ENCODE data around the gene RAB6B. TPM values are rescaled to one million over a fixed set of nuclear protein-coding genes. Genes with fewer than 3 reads are reported as not detected.

Gene RAB6B
- total RNA-seq, 1 donor from 2014 or later, result 11.3 TPM

DNA sequence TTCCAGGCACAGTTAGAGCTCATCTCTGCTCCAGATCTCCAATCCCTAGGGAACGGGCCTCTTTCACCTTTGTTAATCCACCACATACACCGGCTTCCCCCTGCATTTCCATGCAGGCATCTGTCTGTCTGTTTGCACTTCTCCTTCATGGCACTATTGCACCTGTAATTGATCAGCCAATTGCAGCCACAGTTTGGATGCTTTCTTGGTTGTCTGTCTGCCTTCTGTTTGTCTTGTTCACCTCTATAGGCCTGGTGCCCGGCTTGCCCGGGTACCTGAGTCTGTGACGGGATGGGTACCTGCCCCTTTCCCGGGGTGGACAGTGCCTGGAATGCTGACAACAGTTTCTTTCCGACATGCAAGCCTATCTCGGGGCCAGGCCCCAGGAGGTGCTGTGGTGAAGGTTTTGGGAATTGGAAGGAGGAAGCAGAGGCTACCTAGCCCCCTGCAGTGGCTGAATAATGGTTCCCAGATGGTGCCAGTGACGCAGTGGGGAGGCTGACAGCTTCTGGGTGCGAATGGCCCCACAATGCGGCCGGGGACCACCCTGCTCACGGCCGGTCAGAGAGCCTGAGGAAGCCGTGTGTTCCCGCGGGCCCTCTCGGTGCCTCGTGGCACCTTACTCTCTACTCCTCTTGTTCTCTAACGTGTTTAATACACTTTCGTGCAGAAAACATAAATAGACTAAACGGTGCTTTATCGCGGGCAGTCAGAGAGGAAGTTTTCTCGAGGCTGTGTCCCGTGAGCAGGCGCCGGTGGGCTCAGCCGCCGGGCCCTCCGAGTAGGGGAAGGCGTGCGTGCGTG is 31.3 kb upstream of the RAB6B start:
- H3K4me3 Mint-ChIP-seq (ENCODE audit: unreplicated experiment), result peak overlapping the region; percentile 70
- TF ChIP-seq, protein P1, sequence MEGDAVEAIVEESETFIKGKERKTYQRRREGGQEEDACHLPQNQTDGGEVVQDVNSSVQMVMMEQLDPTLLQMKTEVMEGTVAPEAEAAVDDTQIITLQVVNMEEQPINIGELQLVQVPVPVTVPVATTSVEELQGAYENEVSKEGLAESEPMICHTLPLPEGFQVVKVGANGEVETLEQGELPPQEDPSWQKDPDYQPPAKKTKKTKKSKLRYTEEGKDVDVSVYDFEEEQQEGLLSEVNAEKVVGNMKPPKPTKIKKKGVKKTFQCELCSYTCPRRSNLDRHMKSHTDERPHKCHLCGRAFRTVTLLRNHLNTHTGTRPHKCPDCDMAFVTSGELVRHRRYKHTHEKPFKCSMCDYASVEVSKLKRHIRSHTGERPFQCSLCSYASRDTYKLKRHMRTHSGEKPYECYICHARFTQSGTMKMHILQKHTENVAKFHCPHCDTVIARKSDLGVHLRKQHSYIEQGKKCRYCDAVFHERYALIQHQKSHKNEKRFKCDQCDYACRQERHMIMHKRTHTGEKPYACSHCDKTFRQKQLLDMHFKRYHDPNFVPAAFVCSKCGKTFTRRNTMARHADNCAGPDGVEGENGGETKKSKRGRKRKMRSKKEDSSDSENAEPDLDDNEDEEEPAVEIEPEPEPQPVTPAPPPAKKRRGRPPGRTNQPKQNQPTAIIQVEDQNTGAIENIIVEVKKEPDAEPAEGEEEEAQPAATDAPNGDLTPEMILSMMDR (IDR thresholded peaks at IDR 0.05), result no peak
- H3K4me1 Mint-ChIP-seq (ENCODE audit: unreplicated experiment), result peaks cover 20% of the 10 kb centered on the region
- no peaks in the 10 kb centered on the region for H3K36me3 Mint-ChIP-seq (ENCODE audit: unreplicated experiment)
- H3K27ac Mint-ChIP-seq (ENCODE audit: unreplicated experiment), result peak overlapping the region; percentile 34
- H3K27me3 Mint-ChIP-seq (ENCODE audit: unreplicated experiment), result no peaks in the 10 kb centered on the region
- peak; percentile 81 for DNase-seq (ENCODE audit: extremely low spot score, unreplicated experiment)
- H3K9me3 Mint-ChIP-seq (ENCODE audit: unreplicated experiment), result no peaks in the 10 kb centered on the region

- Mint-ChIP-seq H3K27me3 (ENCODE audit: unreplicated experiment) (no peaks in the 10 kb centered on the region), H3K27ac (ENCODE audit: unreplicated experiment) (no peak overlapping the region), H3K36me3 (ENCODE audit: unreplicated experiment) (no peaks in the 10 kb centered on the region), H3K4me3 (ENCODE audit: unreplicated experiment) (no peak overlapping the region), H3K9me3 (ENCODE audit: unreplicated experiment) (no peaks in the 10 kb centered on the region), H3K4me1 (ENCODE audit: unreplicated experiment) (peaks cover 20% of the 10 kb centered on the region)
- peak; percentile 68 for DNase-seq (ENCODE audit: extremely low spot score, unreplicated experiment)
- TF ChIP-seq, protein P1 (IDR thresholded peaks at IDR 0.05), result no peak
These were observed 30.5 kb upstream of the RAB6B start for GRCh38 chr3:133925960-133926735.

DNA sequence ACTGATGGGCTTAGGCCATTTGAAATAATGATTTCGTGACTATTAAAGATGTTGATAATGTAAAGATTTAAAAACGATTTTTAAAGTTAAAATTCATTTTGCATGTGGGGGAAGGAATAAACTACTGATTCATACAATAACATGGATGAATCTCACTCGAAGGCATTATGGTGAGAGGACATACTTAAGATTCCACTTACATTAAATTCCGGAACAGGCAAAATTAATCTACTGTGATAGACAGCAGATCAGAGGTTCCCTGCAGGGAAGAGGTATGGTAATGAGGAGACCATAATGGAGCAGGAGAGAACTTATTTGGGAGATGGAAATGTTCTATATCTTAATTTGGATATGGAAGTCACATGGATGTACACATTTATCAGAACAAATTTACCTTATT is 28.4 kb upstream of the RAB6B start:
- H3K36me3 Mint-ChIP-seq (ENCODE audit: unreplicated experiment), result no peaks in the 10 kb centered on the region
- H3K9me3 Mint-ChIP-seq (ENCODE audit: unreplicated experiment), result no peaks in the 10 kb centered on the region
- H3K27ac Mint-ChIP-seq (ENCODE audit: unreplicated experiment), result no peak overlapping the region
- no peak for DNase-seq (ENCODE audit: extremely low spot score, unreplicated experiment)
- TF ChIP-seq, protein P1 (IDR thresholded peaks at IDR 0.05), result no peak
- H3K27me3 Mint-ChIP-seq (ENCODE audit: unreplicated experiment), result no peaks in the 10 kb centered on the region
- H3K4me3 Mint-ChIP-seq (ENCODE audit: unreplicated experiment), result no peak overlapping the region
- H3K4me1 Mint-ChIP-seq (ENCODE audit: unreplicated experiment), result peaks cover 19% of the 10 kb centered on the region

GRCh38 chr3:133921592-133921991 is 25.9 kb upstream of the RAB6B start:
- Mint-ChIP-seq H3K4me3 (ENCODE audit: unreplicated experiment) (no peak overlapping the region), H3K27me3 (ENCODE audit: unreplicated experiment) (no peaks in the 10 kb centered on the region), H3K27ac (ENCODE audit: unreplicated experiment) (no peak overlapping the region), H3K4me1 (ENCODE audit: unreplicated experiment) (peaks cover 7% of the 10 kb centered on the region), H3K9me3 (ENCODE audit: unreplicated experiment) (peaks cover 7% of the 10 kb centered on the region), H3K36me3 (ENCODE audit: unreplicated experiment) (no peaks in the 10 kb centered on the region)
- no peak for DNase-seq (ENCODE audit: extremely low spot score, unreplicated experiment)
- TF ChIP-seq, protein P1 (IDR thresholded peaks at IDR 0.05), result no peak

GRCh38 chr3:133917144-133917543 is 21.5 kb upstream of the RAB6B start:
- H3K4me3 Mint-ChIP-seq (ENCODE audit: unreplicated experiment), result no peak overlapping the region
- H3K27me3 Mint-ChIP-seq (ENCODE audit: unreplicated experiment), result no peaks in the 10 kb centered on the region
- peaks cover 5% of the 10 kb centered on the region for H3K4me1 Mint-ChIP-seq (ENCODE audit: unreplicated experiment)
- H3K36me3 Mint-ChIP-seq (ENCODE audit: unreplicated experiment), result no peaks in the 10 kb centered on the region
- peaks cover 7% of the 10 kb centered on the region for H3K9me3 Mint-ChIP-seq (ENCODE audit: unreplicated experiment)
- no peak for DNase-seq (ENCODE audit: extremely low spot score, unreplicated experiment)
- H3K27ac Mint-ChIP-seq (ENCODE audit: unreplicated experiment), result no peak overlapping the region
- TF ChIP-seq, protein P1 (IDR thresholded peaks at IDR 0.05), result no peak

Data from osteocyte (in vitro differentiated cells).